AG10803 (cell line): Measurements from ENCODE around the gene OR10AD1.
"Not testable (repeated sequence)": the region's sequence is repeated elsewhere in the genome, so short reads cannot be mapped to it uniquely, and the experiment has no call there.

ENCODE experiments used
- DNase-seq: peaks from one replicate; pipeline ENCODE4 v3.0.0; 2010; ENCODE audit warnings: low read depth
- H3K4me3 ChIP-seq: 2 replicates; pipeline ENCODE4 v1.5.1; 2011; ENCODE audit warnings: mild to moderate bottlenecking, low read length, control low read depth
- CTCF ChIP-seq: conservative IDR thresholded peaks from 2 replicates; pipeline ENCODE4 v1.5.1; 2011; ENCODE audit warnings: mild to moderate bottlenecking, low read length, control low read depth, inconsistent platforms

OR10AD1 gene

GRCh38 chr12:48219631-48220030 lies 16.5 kb upstream of the OR10AD1 start:
- no peak for TF ChIP-seq CTCF
- DNase-seq: peak; percentile 7
- no peak overlapping the region for H3K4me3 ChIP-seq

- TF ChIP-seq CTCF: no peak
- DNase-seq: no peak
- no peak overlapping the region for H3K4me3 ChIP-seq
Measured at GRCh38 chr12:48216785-48217184, 13.7 kb upstream of the OR10AD1 start.

GRCh38 chr12:48209495-48209894 lies 6.4 kb upstream of the OR10AD1 start:
- DNase-seq, H3K4me3 ChIP-seq: not testable (repeated sequence)

GRCh38 chr12:48202766-48203165 lies 326 bp downstream of the OR10AD1 start:
- no peak for TF ChIP-seq CTCF
- no peak overlapping the region for H3K4me3 ChIP-seq
- no peak for DNase-seq

- DNase-seq: no peak
- TF ChIP-seq CTCF: no peak
- H3K4me3 ChIP-seq: no peak overlapping the region
Measured at GRCh38 chr12:48201516-48201915, 1.6 kb downstream of the OR10AD1 start.

- DNase-seq: no peak
- no peak overlapping the region for H3K4me3 ChIP-seq
- no peak for TF ChIP-seq CTCF
Measured at GRCh38 chr12:48201091-48201490, 2.0 kb downstream of the OR10AD1 start.

- TF ChIP-seq CTCF: no peak
- H3K4me3 ChIP-seq: no peak overlapping the region
- DNase-seq: peak; percentile 25
Measured at GRCh38 chr12:48199774-48200221, 3.3 kb downstream of the OR10AD1 start.

- DNase-seq: no peak
- no peak for TF ChIP-seq CTCF
- peak overlapping the region; percentile 96 for H3K4me3 ChIP-seq
Measured at GRCh38 chr12:48198985-48199384, 4.1 kb downstream of the OR10AD1 start.
